GM04503 (cell line): ENCODE results near the gene WDR45B.
A peak's percentile ranks its signal among the peaks of the same experiment; 100 is the strongest.

ENCODE experiments used
- DNase-seq: peaks from one replicate; pipeline ENCODE4 v3.0.0-alpha.2; 2012; ENCODE audit warnings: low read depth

The WDR45B gene

GRCh38 chr17:82648165-82648668 is at the start of gene WDR45B:
WDR45B (minus strand) TSS chr17:82648444; CDS start chr17:82648340, 104 bp downstream.
- peak; percentile 77 for DNase-seq

GRCh38 chr17:82697808-82698064 is 49.5 kb upstream of the WDR45B start:
- DNase-seq: no peak

GRCh38 chr17:82696916-82697807 is 48.9 kb upstream of the WDR45B start:
- DNase-seq: no peak

GRCh38 chr17:82696259-82696658 is 48.0 kb upstream of the WDR45B start:
- DNase-seq: no peak

GRCh38 chr17:82694647-82695046 is 46.4 kb upstream of the WDR45B start:
- no peak for DNase-seq

- no peak for DNase-seq
Measured at GRCh38 chr17:82693168-82693867, 45.1 kb upstream of the WDR45B start.

GRCh38 chr17:82692268-82692667 is 44.0 kb upstream of the WDR45B start:
- no peak for DNase-seq

- DNase-seq: no peak
Measured at GRCh38 chr17:82691714-82692113, 43.5 kb upstream of the WDR45B start.

- DNase-seq: no peak
Measured at GRCh38 chr17:82690786-82691489, 42.7 kb upstream of the WDR45B start.

- DNase-seq: no peak
Measured at GRCh38 chr17:82689077-82689476, 40.8 kb upstream of the WDR45B start.

- DNase-seq: no peak
Measured at GRCh38 chr17:82687871-82688270, 39.6 kb upstream of the WDR45B start.

- no peak for DNase-seq
Measured at GRCh38 chr17:82687375-82687861, 39.2 kb upstream of the WDR45B start.

GRCh38 chr17:82686366-82687324 is 38.4 kb upstream of the WDR45B start:
- DNase-seq: no peak

GRCh38 chr17:82685291-82685690 is 37.0 kb upstream of the WDR45B start:
- DNase-seq: no peak

GRCh38 chr17:82684228-82684841 is 36.1 kb upstream of the WDR45B start:
- DNase-seq: no peak

- no peak for DNase-seq
Measured at GRCh38 chr17:82683534-82683933, 35.3 kb upstream of the WDR45B start.

- DNase-seq: no peak
Measured at GRCh38 chr17:82681547-82681946, 33.3 kb upstream of the WDR45B start.

- no peak for DNase-seq
Measured at GRCh38 chr17:82679586-82680465, 31.6 kb upstream of the WDR45B start.

GRCh38 chr17:82678265-82678891 is 30.1 kb upstream of the WDR45B start:
- DNase-seq: no peak
